HEK293 (cell line): ENCODE measurements around the gene SLC49A3.

Experiments
- CTCF ChIA-PET: fragments of 350-600 bp; formaldehyde crosslinking; extraction: SDS; loops from one replicate; lab custom pipeline; 2021; ENCODE audit warnings: antibody characterized with exemption; lab: Yijun Ruan, JAX
- POLR2A ChIA-PET: fragments of 300-600 bp; formaldehyde crosslinking; extraction: SDS; loops from one replicate; lab custom pipeline; 2020; ENCODE audit warnings: antibody characterized with exemption, inconsistent platforms; lab: Yijun Ruan, JAX
- H3K27ac ChIP-seq: fragments of 200-500 bp; sonication (Bioruptor generic); 2 replicates; pipeline ENCODE4 v1.5.1; 2014; ENCODE audit warnings: low read depth, low read length, control low read depth, inconsistent platforms; ENCODE audit errors: extremely low read depth
- H3K36me3 ChIP-seq, 2 experiments: fragments of 200-500 bp in 1 of 2; sonication (Bioruptor generic) in 1 of 2; 1 replicate in 1 of 2; 2 replicates in 1 of 2; pipeline ENCODE4 v1.5.1; 2014 to 2017; ENCODE audit warnings: inconsistent platforms in 2 of 2, low read length in 2 of 2; ENCODE audit not compliant: control insufficient read depth in 2 of 2, insufficient read depth in 1 of 2
- H3K4me1 ChIP-seq: fragments of 200-500 bp; sonication (Bioruptor generic); 2 replicates; pipeline ENCODE4 v1.5.1; 2014; ENCODE audit warnings: mild to moderate bottlenecking, low read length, inconsistent platforms; ENCODE audit not compliant: control insufficient read depth, insufficient read depth
- H3K4me3 ChIP-seq: 2 replicates; pipeline ENCODE4 v1.5.1; 2011; ENCODE audit warnings: low read depth, mild to moderate bottlenecking, control low read depth, low read length, moderate library complexity
- H3K9me3 ChIP-seq: fragments of 200-500 bp; sonication (Bioruptor generic); 2 replicates; pipeline ENCODE4 v1.5.1; 2014; ENCODE audit warnings: low read depth, low read length, inconsistent platforms; ENCODE audit not compliant: control insufficient read depth, insufficient read depth
- EGR2 ChIP-seq: fragments of 450-650 bp; formaldehyde crosslinking; IDR thresholded peaks from 2 replicates; pipeline ENCODE4 v1.5.1; 2016; ENCODE audit warnings: low read depth, missing biosample characterization, missing genetic modification characterization
- FEZF1 ChIP-seq: fragments of 450-650 bp; formaldehyde crosslinking; IDR thresholded peaks from 2 replicates; pipeline ENCODE4 v1.5.1; 2016; ENCODE audit warnings: missing biosample characterization, missing genetic modification characterization
- GFI1B ChIP-seq: fragments of 450-650 bp; formaldehyde crosslinking; IDR thresholded peaks from 2 replicates; pipeline ENCODE4 v1.5.1; 2016; ENCODE audit warnings: missing biosample characterization, missing genetic modification characterization
- HOXC10 ChIP-seq: sonication (generic); formaldehyde crosslinking; IDR thresholded peaks from 2 replicates; pipeline ENCODE4 v1.8.1; 2023; ENCODE audit warnings: mild to moderate bottlenecking, missing genetic modification reagents
- KLF1 ChIP-seq: fragments of 450-650 bp; formaldehyde crosslinking; IDR thresholded peaks from 2 replicates; pipeline ENCODE4 v1.5.1; 2016; ENCODE audit warnings: missing biosample characterization, missing genetic modification characterization
- ZBTB17 ChIP-seq: fragments of 450-650 bp; formaldehyde crosslinking; IDR thresholded peaks from 2 replicates; pipeline ENCODE4 v1.5.1; 2016; ENCODE audit warnings: missing biosample characterization, missing genetic modification characterization
- ZBTB21 ChIP-seq: fragments of 450-650 bp; formaldehyde crosslinking; IDR thresholded peaks from 2 replicates; pipeline ENCODE4 v1.5.1; 2017; ENCODE audit warnings: missing biosample characterization, missing genetic modification characterization
- ZBTB48 ChIP-seq: fragments of 450-650 bp; formaldehyde crosslinking; IDR thresholded peaks from 2 replicates; pipeline ENCODE4 v1.5.1; 2016; ENCODE audit warnings: missing biosample characterization, missing genetic modification characterization
- ZFP69B ChIP-seq: fragments of 450-650 bp; formaldehyde crosslinking; IDR thresholded peaks from 2 replicates; pipeline ENCODE4 v1.5.1; 2016; ENCODE audit warnings: missing biosample characterization, missing genetic modification characterization
- ZNF157 ChIP-seq: fragments of 450-650 bp; formaldehyde crosslinking; IDR thresholded peaks from 2 replicates; pipeline ENCODE4 v1.5.1; 2016; ENCODE audit warnings: missing biosample characterization, missing genetic modification characterization
- ZNF19 ChIP-seq: fragments of 450-650 bp; formaldehyde crosslinking; IDR thresholded peaks from 2 replicates; pipeline ENCODE4; 2016; ENCODE audit warnings: missing biosample characterization, missing genetic modification characterization, low read depth
- ZNF223 ChIP-seq: fragments of 450-650 bp; formaldehyde crosslinking; IDR thresholded peaks from 2 replicates; pipeline ENCODE4 v1.5.1; 2016; ENCODE audit warnings: missing biosample characterization, missing genetic modification characterization
- ZNF274 ChIP-seq, 2 experiments: fragments of 200-500 bp in 1 of 2; fragments of 450-650 bp in 1 of 2; sonication (Bioruptor generic) in 1 of 2; formaldehyde crosslinking in 1 of 2; IDR thresholded peaks; 2 replicates each; pipeline versions ENCODE4 v1.5.1 to v1.6.1; 2014 to 2016; ENCODE audit warnings: borderline replicate concordance in 1 of 2, inconsistent platforms in 1 of 2, low read length in 1 of 2, missing biosample characterization in 1 of 2, missing genetic modification characterization in 1 of 2
- ZNF350 ChIP-seq: fragments of 450-650 bp; formaldehyde crosslinking; IDR thresholded peaks from 2 replicates; pipeline ENCODE4 v1.5.0; 2017; ENCODE audit warnings: missing biosample characterization, mild to moderate bottlenecking, missing genetic modification characterization
- ZNF366 ChIP-seq: fragments of 450-650 bp; formaldehyde crosslinking; conservative IDR thresholded peaks from 2 replicates; pipeline ENCODE4 v1.5.1; 2016; ENCODE audit warnings: missing biosample characterization, missing genetic modification characterization
- ZNF549 ChIP-seq: fragments of 450-650 bp; IDR thresholded peaks from 2 replicates; pipeline ENCODE4 v1.5.1; 2018; ENCODE audit warnings: missing biosample characterization, missing genetic modification characterization, mild to moderate bottlenecking, inconsistent platforms, moderate library complexity
- ZNF596 ChIP-seq: fragments of 450-650 bp; IDR thresholded peaks from 2 replicates; pipeline ENCODE4 v1.5.0; 2018; ENCODE audit warnings: missing biosample characterization, mild to moderate bottlenecking, missing genetic modification characterization, moderate library complexity
- ZNF626 ChIP-seq: fragments of 450-650 bp; sonication (Bioruptor Pico); formaldehyde crosslinking; IDR thresholded peaks from 2 replicates; pipeline ENCODE4 v1.5.1; 2018; ENCODE audit warnings: missing biosample characterization, missing genetic modification characterization, inconsistent platforms
- ZNF747 ChIP-seq: fragments of 450-650 bp; formaldehyde crosslinking; IDR thresholded peaks from 2 replicates; pipeline ENCODE4 v1.5.1; 2016; ENCODE audit warnings: missing biosample characterization, missing genetic modification characterization
- ZNF768 ChIP-seq: fragments of 450-650 bp; formaldehyde crosslinking; IDR thresholded peaks from 2 replicates; pipeline ENCODE4 v1.5.1; 2018; ENCODE audit warnings: missing biosample characterization, mild to moderate bottlenecking, missing genetic modification characterization
- TF ChIP-seq, protein P1 (sequence below): IDR thresholded peaks from 2 replicates; pipeline ENCODE4 v1.6.1; 2011; ENCODE audit warnings: mild to moderate bottlenecking, low read depth, low read length, borderline replicate concordance
- TF ChIP-seq, protein P2 (sequence below): fragments of 450-650 bp; formaldehyde crosslinking; IDR thresholded peaks from 2 replicates; pipeline ENCODE4 v1.5.1; 2016; ENCODE audit warnings: missing biosample characterization, missing genetic modification characterization
- TF ChIP-seq, protein P3 (sequence below): fragments of 450-650 bp; formaldehyde crosslinking; IDR thresholded peaks from 2 replicates; pipeline ENCODE4 v1.5.1; 2016; ENCODE audit warnings: missing biosample characterization, missing genetic modification characterization, low read depth

Gene SLC49A3

DNA sequence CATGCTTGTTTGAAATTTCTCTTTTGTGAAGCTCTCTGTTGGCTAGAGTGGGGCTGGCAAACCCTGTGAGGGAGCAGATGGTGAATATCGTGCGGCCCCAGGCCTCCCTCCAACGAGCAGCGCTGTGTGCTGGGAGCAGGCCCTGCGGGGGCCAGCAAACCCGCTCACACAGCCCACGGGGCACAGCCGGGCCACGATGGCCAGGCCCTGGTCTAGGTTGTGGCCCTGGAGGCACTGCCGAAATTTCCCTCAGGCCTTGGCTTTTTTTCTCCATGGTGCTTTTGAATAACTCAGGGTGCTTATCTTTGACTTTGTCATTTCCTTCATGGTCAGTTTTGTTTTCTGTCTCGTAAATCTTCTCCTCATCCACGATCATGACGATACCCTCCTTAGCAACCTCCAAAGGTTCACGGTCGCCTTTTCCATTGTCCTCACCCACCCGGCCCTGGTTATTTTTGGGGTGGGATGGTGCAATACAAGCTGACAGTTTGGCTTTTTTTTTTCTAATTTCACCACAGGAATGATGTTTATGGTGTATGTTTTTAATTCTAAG is 37.4 kb upstream of the SLC49A3 start (continued):
- TF ChIP-seq KLF1 (tag by site-specific recombination), result no peak

GRCh38 chr4:725391-726234 is 36.7 kb upstream of the SLC49A3 start:
- Histone ChIP-seq H3K27ac (no peak overlapping the region), H3K4me1 (0 out of 2 replicates have a peak, but pooled peaks cover 5% of the 10 kb centered on the region), H3K4me3 (no peak overlapping the region), H3K36me3 (peaks cover 0 to 31% of the 10 kb centered on the region in 2 experiments; a peak in 1 of 3 replicates), H3K9me3 (no peaks in the 10 kb centered on the region)
- no peak for TF ChIP-seq ZNF747 (tag by site-specific recombination)
- no peak for TF ChIP-seq ZBTB17 (tag by site-specific recombination)
- TF ChIP-seq ZNF366, result no peak
- no peak for TF ChIP-seq ZNF626 (tag by site-specific recombination)
- TF ChIP-seq ZNF350, result no peak
- TF ChIP-seq HOXC10, result no peak
- TF ChIP-seq EGR2 (tag by site-specific recombination), result no peak
- TF ChIP-seq, protein P1, sequence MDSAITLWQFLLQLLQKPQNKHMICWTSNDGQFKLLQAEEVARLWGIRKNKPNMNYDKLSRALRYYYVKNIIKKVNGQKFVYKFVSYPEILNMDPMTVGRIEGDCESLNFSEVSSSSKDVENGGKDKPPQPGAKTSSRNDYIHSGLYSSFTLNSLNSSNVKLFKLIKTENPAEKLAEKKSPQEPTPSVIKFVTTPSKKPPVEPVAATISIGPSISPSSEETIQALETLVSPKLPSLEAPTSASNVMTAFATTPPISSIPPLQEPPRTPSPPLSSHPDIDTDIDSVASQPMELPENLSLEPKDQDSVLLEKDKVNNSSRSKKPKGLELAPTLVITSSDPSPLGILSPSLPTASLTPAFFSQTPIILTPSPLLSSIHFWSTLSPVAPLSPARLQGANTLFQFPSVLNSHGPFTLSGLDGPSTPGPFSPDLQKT, result no peak
- TF ChIP-seq ZBTB48 (tag by site-specific recombination), result no peak
- no peak for TF ChIP-seq ZNF157 (tag by site-specific recombination)
- TF ChIP-seq ZBTB21 (tag by site-specific recombination), result no peak
- TF ChIP-seq, protein P2, sequence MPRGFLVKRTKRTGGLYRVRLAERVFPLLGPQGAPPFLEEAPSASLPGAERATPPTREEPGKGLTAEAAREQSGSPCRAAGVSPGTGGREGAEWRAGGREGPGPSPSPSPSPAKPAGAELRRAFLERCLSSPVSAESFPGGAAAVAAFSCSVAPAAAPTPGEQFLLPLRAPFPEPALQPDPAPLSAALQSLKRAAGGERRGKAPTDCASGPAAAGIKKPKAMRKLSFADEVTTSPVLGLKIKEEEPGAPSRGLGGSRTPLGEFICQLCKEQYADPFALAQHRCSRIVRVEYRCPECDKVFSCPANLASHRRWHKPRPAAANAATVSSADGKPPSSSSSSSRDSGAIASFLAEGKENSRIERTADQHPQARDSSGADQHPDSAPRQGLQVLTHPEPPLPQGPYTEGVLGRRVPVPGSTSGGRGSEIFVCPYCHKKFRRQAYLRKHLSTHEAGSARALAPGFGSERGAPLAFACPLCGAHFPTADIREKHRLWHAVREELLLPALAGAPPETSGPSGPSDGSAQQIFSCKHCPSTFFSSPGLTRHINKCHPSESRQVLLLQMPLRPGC (tag by site-specific recombination), result no peak
- no peak for TF ChIP-seq GFI1B (tag by site-specific recombination)
- TF ChIP-seq ZNF19 (tag by site-specific recombination), result no peak
- CTCF ChIA-PET, result no interaction called here
- POLR2A ChIA-PET, result no interaction called here

- TF ChIP-seq ZNF549 (no peak), FEZF1 (tag by site-specific recombination) (no peak), ZNF768 (no peak), ZNF274 (IDR thresholded peaks at IDR 0.05; ENCODE audit: low read length) (no peak), ZNF274 (tag by site-specific recombination; IDR thresholded peaks at IDR 0.05; ENCODE audit: borderline replicate concordance) (no peak), ZFP69B (tag by site-specific recombination) (no peak), ZNF223 (tag by site-specific recombination) (no peak), ZNF596 (tag by site-specific recombination) (no peak)
- TF ChIP-seq, protein P3, sequence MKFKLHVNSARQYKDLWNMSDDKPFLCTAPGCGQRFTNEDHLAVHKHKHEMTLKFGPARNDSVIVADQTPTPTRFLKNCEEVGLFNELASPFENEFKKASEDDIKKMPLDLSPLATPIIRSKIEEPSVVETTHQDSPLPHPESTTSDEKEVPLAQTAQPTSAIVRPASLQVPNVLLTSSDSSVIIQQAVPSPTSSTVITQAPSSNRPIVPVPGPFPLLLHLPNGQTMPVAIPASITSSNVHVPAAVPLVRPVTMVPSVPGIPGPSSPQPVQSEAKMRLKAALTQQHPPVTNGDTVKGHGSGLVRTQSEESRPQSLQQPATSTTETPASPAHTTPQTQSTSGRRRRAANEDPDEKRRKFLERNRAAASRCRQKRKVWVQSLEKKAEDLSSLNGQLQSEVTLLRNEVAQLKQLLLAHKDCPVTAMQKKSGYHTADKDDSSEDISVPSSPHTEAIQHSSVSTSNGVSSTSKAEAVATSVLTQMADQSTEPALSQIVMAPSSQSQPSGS, result no peak
- H3K4me1 ChIP-seq, result 0 out of 2 replicates have a peak, but pooled peaks cover 5% of the 10 kb centered on the region
- no peaks in the 10 kb centered on the region for H3K9me3 ChIP-seq
- CTCF ChIA-PET, result no interaction called here
- H3K4me3 ChIP-seq, result no peak overlapping the region
- peaks cover 0 to 33% of the 10 kb centered on the region in 2 experiments; a peak in 1 of 3 replicates for H3K36me3 ChIP-seq
- POLR2A ChIA-PET, result no interaction called here
- no peak overlapping the region for H3K27ac ChIP-seq
Observed at GRCh38 chr4:723751-724530, 35.0 kb upstream of the SLC49A3 start.
